Activated gamma-delta T cell treated with anti-CD3 and anti-CD28 coated beads, Interleukin-2, amount 50 U/mL, for 16 hours (primary cell): ENCODE results near the gene KAT6B.

Experiments used
- DNase-seq: peaks from one replicate; pipeline ENCODE4 v3.0.0-alpha.2; 2020; ENCODE audit warnings: low read depth

Gene KAT6B

GRCh38 chr10:74988054-74988775, 161.8 kb downstream of the KAT6B start:
- DNase-seq, result no peak

GRCh38 chr10:74988832-74989561, 162.6 kb downstream of the KAT6B start:
- DNase-seq, result no peak

- DNase-seq, result no peak
Observed at GRCh38 chr10:74991435-74991834, 165.0 kb downstream of the KAT6B start.

GRCh38 chr10:74992068-74992467, 165.7 kb downstream of the KAT6B start:
- no peak for DNase-seq

- DNase-seq, result no peak
Observed at GRCh38 chr10:74993649-74994048, 167.2 kb downstream of the KAT6B start.

GRCh38 chr10:74994854-74995253, 168.5 kb downstream of the KAT6B start:
- no peak for DNase-seq

- DNase-seq, result no peak
Observed at GRCh38 chr10:74995806-74996205, 169.4 kb downstream of the KAT6B start.

GRCh38 chr10:74997163-74997562, 170.8 kb downstream of the KAT6B start:
- DNase-seq, result no peak

GRCh38 chr10:75000748-75001321, 174.4 kb downstream of the KAT6B start:
- no peak for DNase-seq

- DNase-seq, result no peak
Observed at GRCh38 chr10:75001715-75002350, 175.4 kb downstream of the KAT6B start.

- no peak for DNase-seq
Observed at GRCh38 chr10:75002351-75002725, 175.9 kb downstream of the KAT6B start.

- DNase-seq, result no peak
Observed at GRCh38 chr10:75002967-75003594, 176.7 kb downstream of the KAT6B start.

GRCh38 chr10:75003891-75004290, 177.5 kb downstream of the KAT6B start:
- DNase-seq, result no peak

- DNase-seq, result no peak
Observed at GRCh38 chr10:75007646-75008045, 181.2 kb downstream of the KAT6B start.

GRCh38 chr10:75008952-75009351, 182.6 kb downstream of the KAT6B start:
- no peak for DNase-seq

- no peak for DNase-seq
Observed at GRCh38 chr10:75009426-75009825, 183.0 kb downstream of the KAT6B start.

GRCh38 chr10:75010373-75010772, 184.0 kb downstream of the KAT6B start:
- no peak for DNase-seq

- DNase-seq, result no peak
Observed at GRCh38 chr10:75011221-75011620, 184.8 kb downstream of the KAT6B start.

- no peak for DNase-seq
Observed at GRCh38 chr10:75012471-75012870, 186.1 kb downstream of the KAT6B start.

- no peak for DNase-seq
Observed at GRCh38 chr10:75013007-75013406, 186.6 kb downstream of the KAT6B start.

- no peak for DNase-seq
Observed at GRCh38 chr10:75013522-75013921, 187.1 kb downstream of the KAT6B start.

- DNase-seq, result no peak
Observed at GRCh38 chr10:75014516-75015230, 188.3 kb downstream of the KAT6B start.
